ENCODE data around the gene ZNF652.
"Not testable (repeated sequence)": the region's sequence is repeated elsewhere in the genome, so short reads cannot be mapped to it uniquely, and the experiment has no call there.

The ZNF652 gene

DNA sequence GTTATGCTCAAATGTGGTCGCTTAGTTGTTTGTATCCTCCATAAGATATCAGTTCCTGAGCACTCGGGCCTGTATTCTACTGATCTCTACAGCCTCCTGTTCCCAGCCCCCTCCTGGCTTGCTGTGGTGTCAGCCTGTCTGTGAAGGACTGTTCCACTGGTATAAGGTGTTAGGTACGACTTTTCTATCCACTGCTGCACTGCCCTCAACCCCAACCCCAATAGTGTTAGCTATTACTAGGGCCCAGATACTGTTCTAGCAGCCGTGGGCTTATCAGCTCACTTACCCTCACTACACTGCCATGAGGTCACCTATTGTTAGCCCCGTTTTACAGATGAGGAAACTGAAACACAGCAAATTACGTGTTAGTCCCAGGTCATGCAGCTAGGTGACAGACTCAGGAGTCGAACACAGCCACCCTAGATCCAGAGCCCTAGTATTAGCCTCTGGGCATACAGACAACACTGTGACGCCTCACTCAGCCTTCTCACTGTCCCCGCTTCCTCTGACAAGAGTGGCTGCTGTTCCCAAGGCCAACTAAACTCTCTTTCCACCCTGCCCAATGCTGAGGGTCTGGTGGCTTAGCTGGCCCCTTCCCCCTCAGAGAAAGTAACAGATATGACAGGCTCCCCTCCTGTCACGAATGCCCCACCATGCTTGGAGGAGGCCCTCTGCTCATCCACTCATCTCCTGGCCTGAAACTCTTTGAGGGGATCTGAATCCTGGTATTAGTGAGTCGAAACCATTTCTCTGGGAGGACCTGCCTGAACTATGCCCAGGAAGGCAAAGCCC, 25.6 kb upstream of the ZNF652 start:
- no peak for DNase-seq (ENCODE audit: low spot score)

DNA sequence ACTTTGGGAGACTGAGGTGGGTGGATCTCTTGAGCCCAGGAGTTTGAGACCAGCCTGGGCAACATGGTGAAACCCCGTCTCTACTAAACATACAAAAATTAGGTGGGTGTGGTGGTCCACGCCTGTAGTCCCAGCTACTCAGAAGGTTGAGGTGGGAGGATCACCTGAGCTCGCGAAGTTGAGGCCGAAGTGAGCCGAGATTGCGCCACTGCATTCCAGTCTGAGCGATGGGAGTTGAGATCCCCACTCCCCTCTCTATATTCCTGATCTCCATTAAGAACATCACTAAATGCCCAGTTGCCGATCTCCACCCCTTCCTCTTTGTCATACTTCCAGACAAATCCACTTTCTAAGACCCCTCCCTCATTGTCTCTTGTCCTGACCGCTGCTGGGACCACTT, 24.3 kb upstream of the ZNF652 start:
- no peak for DNase-seq (ENCODE audit: low spot score)

DNA sequence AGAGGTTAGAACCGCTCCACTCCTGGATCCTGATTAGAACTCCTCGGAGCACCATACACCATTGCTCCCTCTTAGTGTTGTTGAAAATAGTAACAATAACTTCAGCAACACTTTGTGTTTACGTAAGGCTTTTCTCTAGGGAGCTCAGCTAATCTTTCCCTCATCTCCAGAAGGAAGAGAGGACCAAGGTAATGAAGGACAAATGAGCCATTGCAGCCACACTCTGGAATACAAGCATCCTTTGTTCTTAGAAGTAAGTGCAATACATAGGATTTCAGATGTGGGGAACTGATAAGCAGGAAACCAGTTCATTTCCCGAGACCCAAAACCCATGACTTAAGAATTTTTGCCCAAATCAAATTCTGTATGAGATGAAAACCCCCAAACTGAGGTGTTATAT, 22.9 kb upstream of the ZNF652 start:
- DNase-seq (ENCODE audit: low spot score) = no peak

DNA sequence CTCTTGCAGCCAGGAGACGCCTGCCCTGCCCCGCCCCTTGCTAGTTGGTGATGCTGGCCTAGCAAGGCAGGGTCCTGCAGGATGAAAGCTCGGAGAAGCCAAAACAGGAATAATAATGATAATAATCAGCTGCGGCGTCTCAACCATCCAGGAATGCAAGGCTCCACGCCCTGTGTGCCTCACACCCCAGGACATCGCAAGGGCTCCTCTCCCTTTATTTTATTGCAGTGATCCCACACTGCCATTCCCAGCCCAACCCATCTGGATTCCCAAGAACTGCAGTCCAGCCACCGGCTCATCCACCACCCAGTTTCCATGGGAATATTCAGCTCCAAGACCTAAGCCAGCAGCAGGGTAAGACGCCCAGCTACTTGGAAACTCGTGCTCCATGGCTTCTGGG, 21.0 kb upstream of the ZNF652 start:
- DNase-seq (ENCODE audit: low spot score) = no peak

DNA sequence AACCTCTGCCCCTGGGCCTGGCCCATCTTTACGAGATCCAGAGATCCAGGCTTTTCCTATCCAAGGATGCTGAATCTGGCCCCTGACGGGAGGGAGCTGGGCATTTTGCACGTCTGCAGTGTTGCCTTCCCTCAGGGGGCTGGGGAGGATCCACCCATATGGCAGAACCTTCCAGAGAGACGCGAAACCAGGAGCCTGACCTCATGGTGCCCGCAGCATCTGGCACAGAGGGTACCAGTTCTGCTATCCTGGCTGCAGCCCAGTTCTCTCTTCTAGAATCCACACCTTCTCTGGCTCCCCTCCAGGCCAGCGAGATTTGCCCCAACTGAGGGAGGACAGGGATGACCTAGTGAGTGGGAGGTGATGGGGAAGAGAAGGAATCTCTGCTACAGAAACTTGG, 20.5 kb upstream of the ZNF652 start:
- DNase-seq (ENCODE audit: low spot score) = no peak

DNA sequence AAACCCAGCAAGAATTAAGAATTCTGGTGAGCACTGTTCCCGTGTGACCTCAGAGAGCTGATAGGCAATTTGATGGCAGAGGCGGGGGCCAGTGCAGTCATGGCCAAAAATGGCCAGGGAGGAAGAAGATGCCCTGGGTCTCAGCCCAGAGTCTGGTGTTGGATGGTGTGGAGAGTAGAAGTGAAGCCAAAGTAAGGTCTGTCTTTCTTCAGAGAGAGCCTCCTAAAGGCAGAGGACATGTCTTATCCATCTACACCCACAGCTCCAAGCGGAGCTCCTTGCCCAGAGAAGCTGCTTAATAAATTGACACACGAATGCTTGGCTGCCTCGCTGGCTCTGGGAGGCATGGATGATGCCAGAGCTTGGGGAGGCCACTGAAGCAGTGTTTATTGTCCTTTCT, 19.7 kb upstream of the ZNF652 start:
- DNase-seq (ENCODE audit: low spot score) = no peak

DNA sequence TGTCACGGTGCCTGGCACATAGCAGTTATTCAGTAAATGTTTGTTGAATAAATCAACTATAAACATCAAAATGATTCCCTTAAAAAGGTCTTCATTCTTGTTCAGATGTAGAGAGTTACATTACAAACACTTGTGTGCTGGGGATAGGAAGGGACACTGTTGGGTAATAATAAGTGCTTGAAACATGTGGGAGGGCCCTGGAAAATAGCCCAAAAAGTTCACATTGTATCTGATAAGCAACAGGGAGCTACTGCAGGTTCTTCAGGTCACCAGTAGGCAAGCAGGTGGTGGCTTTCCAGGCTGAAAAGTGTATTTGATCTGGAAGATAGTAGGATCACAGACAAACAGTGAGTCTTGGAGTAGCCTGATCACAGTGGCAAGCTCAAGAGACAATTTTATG, 19.0 kb upstream of the ZNF652 start:
- DNase-seq (ENCODE audit: low spot score) = no peak

DNA sequence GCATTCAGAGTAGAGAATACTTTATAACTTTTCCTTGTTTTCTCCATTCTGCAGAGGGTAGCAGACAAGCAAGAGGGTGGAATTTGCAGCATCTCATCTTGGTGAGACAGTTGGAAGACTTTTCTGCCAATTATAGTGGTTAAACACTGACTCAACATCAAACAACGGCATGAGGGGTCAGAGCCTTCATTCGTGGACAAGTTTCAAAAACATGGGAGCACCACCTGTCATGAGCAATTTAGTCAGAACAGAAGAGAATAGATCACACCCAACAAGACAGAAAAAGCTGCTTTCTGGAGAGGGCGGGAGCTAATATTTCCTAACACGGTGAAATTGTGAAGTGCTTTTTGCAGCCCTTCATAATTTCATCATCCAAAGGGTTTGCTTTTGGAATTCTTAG, 17.9 kb upstream of the ZNF652 start:
- DNase-seq (ENCODE audit: low spot score) = no peak

DNA sequence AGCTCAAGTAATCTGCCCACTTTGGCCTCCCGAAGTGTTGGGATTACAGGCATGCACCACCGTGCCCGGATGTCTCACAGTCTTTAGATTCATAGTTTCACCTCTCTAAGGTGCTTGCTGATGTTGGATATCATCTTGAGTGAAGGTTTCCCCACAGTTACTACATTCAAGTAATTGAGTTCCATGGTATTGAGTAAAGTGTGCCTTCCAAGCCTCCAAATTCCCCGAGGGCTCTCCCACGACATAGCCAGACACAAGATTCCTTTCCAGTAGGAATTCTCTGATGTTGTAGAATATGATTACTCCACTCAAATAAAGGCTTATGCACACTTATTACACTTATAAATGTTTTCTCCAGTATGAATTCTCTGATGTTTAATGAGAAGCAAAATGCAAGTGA, 16.3 kb upstream of the ZNF652 start:
- DNase-seq (ENCODE audit: low spot score) = no peak

DNA sequence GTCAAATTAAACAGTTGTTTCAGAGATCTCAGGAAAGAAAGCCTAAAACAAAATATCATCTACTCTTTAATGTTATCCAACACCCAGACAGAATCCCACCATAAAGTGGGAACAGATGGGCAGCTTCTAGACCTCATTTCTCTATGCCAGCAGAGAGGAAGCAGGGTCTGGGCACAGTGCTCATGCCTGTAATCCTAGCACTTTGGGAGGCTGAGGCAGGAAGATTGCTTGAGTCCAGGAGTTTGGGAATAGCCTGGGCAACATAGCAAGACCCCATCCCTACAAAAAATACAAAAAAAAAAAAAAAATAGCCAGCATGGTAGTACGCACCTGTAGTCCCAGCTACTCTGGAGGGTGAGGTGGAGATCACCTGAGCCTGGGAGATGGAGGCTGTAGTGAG, 13.5 kb upstream of the ZNF652 start:
- DNase-seq (ENCODE audit: low spot score) = no peak

DNA sequence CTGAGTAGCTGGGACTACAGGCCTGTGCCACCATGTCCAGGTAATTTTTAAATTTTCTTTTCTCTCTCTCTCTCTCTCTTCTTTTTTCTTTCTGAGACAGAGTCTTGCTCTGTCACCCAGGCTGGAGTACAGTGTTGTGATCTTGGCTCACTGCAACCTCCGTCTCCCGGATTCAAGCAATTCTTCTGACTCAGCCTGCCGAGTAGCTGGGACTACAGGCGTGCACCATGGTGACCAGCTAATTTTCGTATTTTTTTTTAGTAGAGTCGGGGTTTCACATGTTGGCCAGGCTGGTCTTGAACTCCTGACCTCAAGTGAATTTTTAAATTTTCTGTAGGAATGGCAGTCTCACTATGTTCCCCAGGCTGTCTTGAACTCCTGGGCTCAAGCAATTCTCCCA, 11.1 kb upstream of the ZNF652 start:
- DNase-seq (ENCODE audit: low spot score) = no peak

DNA sequence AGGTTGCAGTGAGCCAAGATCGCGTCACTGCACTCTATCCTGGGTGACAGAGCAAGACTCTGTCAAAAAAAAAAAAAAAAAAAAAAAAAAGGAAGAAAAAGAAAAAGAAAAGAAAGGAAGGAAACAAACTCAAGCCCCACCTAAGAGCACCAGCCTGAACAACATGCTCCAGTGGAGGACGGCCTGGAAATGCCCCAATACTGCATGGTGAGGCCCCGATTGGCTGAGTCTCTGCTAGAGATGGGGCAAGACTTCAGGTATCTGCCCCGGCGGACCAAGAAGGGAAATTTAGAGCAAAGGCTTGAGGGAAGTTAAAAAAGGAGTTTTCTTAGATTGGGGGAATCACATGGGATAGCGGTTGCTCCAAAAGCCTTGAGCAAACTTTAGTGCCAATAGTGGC, 10.4 kb upstream of the ZNF652 start:
- DNase-seq (ENCODE audit: low spot score) = no peak

DNA sequence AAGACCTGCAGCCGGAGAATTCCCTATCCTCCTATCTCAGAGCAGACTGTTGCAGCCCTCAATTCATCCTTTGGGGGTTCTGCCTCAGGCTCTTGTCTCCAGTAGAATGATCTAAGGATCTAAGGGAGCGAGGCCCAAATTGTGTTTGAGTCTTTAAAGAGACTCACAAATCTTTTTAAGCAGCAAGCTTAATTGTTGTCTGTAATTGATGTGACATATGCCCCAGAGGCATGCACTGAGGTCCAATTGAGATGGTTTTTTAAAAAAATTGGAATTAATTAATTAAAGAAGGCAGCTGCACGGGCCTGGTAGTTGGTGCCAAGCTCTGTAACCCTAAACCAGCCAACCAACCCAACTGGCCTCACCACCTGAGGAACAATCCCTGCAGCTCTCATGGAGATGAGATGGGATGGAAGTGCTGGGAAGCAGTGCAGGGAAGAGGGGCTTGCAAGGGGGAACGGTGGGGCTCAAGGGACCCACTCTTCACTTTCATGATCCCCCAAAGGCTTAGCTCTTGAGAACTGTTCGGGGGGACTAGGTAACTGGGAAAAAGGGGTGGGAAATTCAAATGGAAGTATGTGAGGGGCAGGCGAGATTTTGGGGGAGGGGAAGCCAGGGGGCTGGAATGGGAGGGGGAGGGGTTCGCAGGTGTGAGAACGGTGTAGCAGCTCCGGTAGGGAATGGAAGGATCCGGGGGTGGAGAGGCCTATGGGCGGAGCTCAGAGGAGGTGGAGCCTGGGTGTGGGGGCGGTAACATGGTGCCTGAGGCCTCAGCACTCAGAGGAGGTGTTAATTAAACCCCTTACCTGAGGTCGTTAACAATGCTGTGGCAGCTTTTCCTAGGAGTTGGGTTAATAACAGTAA, 9.2 kb upstream of the ZNF652 start:
- DNase-seq (ENCODE audit: low spot score) = no peak

DNA sequence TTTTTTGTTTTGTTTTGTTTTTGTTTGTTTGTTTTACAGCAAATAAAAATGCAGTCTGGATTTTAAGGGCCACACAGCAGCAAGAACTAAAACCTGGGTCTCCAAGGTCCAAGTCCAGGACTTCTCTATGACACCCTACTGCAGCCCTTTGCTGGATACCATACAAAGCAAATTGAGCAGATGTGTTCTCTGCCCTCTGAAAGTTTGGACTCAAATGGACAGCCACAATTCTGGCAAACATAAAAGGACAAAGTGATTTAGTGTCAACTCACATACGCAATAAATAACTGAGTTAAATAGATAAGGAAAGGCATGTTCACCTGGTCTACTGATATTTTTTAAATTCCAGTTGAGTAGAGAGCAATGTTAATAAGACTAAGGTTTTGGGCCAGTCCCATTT, 7.7 kb upstream of the ZNF652 start:
- no peak for DNase-seq (ENCODE audit: low spot score)

DNA sequence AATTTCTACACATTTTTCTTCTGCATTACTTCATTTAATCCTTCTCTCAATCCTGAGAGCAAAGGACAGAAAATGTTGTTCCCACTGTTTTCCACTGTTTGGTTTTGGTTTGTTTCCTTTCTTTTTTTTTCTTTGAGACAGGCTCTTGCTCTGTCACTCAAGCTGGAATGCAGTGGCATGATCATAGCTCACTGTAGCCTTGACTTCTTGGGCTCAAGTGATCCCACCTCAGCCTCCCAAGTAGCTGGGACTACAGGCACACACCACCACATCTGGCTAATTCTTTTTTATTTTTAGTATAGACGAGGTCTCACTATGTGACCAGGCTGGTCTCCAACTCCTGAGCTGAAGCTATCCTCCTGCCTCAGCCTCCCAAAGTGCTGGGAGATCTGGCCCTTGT, 7.0 kb upstream of the ZNF652 start:
- no peak for DNase-seq (ENCODE audit: low spot score)

DNA sequence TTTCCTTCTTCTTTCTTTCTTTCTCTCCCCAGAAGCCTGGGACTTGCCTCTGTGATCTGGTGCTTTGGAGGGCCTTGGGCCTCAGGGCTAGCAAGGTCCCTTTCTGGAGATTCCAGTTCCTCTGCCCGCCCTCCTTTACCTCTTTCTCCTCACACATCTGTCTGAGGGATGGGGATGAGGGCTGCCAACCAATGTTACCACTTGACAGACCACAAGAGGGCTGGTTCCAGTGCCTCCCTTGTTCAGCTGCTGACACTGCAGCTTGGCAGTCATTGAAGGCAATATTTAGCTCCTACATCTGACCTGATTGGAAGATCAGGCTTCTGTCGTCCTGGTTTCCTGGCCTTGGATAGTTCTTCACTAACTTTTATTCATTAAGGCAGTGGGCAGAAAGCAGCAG, 3.6 kb upstream of the ZNF652 start:
- peak; percentile 56 for DNase-seq (ENCODE audit: low spot score)

DNA sequence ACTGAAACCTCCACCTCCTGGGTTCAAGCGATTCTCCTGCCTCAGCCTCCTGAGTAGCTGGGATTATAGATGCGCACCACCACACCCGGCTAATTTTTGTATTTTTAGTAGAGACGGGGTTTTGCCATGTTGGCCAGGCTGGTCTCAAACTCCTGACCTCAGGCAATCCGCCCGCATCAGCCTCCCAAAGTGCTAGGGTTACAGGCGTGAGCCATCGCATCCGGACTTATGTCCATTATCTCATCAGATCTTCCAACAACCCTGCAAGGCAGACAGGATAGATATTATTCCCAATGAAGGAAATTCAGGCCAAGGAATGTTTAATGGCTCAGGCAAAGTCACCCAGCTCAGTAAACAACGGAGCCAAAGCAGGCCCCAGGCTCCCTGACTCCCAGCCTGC, 3.1 kb upstream of the ZNF652 start:
- DNase-seq (ENCODE audit: low spot score) = not testable (repeated sequence)

DNA sequence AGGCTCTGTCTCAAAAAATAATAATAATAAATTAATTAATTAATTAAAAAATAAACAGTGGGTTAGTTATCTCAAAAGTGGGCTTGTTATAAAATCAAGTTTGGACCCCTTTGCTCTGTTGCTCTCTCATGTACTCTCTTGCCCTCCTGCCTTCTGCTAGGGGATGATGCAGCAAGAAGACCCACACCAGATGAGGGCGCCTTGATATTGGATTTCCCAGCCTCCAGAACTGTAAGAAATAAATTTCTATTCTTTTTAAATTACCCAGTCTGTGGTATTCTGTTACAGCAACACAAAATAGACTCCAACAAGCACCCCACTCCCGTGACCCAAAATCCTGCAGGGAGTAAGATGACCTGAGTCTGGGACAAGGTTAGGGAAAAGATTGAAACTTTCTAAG, 2.1 kb upstream of the ZNF652 start:
- no peak for DNase-seq (ENCODE audit: low spot score)

DNA sequence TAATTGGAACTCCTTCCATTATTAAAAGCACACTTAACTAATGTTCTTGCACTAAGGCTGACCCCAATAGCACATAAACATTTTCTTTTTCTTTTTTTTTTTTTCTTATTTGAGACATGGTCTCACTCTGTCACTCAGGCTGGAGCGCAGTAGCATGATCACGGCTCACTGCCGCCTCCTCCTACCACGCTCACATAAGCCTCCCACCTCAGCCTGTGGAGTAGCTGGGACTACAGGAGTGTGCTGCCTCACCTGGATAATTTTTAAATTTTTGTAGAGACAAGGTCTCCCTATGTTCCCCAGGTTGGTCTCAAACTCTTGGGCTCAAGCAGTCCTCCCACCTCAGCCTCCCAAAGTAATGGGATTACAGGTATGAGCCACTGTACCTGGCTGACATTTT, 1.2 kb upstream of the ZNF652 start:
- no peak for DNase-seq (ENCODE audit: low spot score)

DNA sequence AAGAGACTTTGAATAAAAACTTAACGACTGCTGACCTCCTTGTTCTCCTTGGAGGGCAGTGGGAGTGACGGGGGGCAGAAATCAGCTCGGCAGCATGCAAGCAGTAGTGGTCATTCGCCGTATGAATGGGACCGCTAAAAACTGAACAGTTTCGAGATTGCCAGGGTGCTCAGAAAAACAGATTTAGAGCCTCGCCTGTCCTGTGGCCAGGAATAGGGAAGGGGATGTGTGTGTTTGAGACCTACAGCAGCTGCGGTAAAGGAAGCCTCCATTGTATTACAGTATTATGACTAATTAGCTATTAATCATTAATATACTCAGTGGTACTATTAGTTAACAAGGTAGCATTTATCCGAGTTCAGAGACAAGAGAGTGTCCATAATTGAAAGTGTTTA, 670 bp upstream of the ZNF652 start:
- DNase-seq (ENCODE audit: low spot score) = no peak

DNA sequence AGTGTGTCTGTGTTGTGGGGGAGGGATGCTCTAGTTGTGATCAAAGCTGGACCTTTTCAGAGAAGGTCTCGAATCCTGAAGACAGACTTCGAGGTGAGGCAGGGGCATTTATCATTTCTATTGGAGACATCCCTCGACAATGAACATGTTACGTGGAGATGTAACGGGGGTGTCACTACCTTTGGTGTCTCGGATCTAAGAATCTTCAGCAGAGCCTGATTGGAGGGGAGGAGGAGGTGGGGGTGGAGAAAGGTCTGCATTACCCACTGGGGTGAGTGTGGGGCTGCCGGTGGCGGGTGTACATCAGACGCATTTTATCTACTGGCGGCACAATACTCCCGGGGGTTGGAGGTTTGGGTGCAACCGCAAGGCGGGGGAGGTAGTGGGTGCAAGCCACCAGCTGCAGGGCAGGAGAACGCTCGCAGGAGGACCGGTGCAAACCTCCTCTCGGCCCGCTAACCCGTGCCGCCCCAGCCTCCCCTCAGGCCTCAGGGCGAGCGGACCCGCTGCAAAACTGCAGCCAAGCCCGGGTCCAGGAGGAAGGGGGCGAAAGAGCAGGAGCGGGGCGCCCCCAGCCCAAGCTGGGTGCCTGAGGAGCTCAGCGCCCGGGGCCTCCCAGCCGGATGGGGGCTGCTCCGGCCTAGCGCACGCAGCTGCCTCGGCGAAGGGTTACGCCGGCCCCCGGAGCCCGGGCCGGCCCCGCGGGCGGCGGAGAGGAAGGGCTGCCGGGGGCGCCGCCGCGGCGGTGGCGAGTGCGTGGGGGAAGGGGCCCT, 735 bp downstream of the ZNF652 start:
- peak; percentile 58 for DNase-seq (ENCODE audit: low spot score)

DNA sequence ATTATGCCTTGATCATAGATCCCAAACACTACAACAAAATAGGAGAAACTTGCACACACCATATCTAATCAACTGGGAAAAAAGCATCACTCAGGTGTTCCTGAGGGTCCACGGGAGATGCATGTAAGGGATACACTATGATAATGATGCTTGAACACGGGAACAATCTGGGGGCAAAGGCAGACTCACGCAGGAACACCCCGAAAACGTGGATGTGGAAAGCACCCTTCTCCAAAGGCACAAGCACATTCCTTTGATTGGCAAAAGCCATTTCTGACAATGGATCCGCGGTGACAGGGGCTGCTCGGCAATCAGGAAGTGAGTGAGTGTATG, 1.3 kb downstream of the ZNF652 start:
- DNase-seq (ENCODE audit: low spot score) = no peak
